GM12878 (cell line): ENCODE data around the gene HPD. TPM values are rescaled to one million over a fixed set of nuclear protein-coding genes. Genes with fewer than 3 reads are reported as not detected.

Experiments used
- ATAC-seq: fragments of 200-7000 bp; cut with Tn5 transposase; 3 replicates; pipeline ENCODE4 v1.9.1; 2020; ENCODE audit warnings: mild to moderate bottlenecking, moderate library complexity
- BruUV-seq: library from RNA; stranded (reverse); fragments of 400-500 nt; replicated peaks from 2 replicates; lab custom pipeline; 2021; lab: Mats Ljungman, UMichigan
- CTCF ChIA-PET: fragments of 300-600 bp; sonication (Branson Sonifier 250); formaldehyde crosslinking; extraction: SDS; loops from one replicate; lab custom pipeline; 2021; ENCODE audit warnings: inconsistent platforms; lab: Yijun Ruan, JAX
- POLR2A ChIA-PET: fragments of 350-600 bp; formaldehyde crosslinking; extraction: SDS; loops from one replicate; lab custom pipeline; 2021; ENCODE audit warnings: inconsistent platforms; lab: Charles Lee
- RAD21 ChIA-PET: fragments of 300-600 bp; sonication (Branson Sonifier 250); formaldehyde crosslinking; loops from one replicate; lab custom pipeline; 2023; ENCODE audit warnings: antibody characterized with exemption; ENCODE audit not compliant: unreplicated experiment; lab: Charles Lee
- SMC1A ChIA-PET: fragments of 300-600 bp; sonication (Branson Sonifier 250); formaldehyde crosslinking; loops from one replicate; lab custom pipeline; 2023; ENCODE audit not compliant: unreplicated experiment, uncharacterized antibody; lab: Charles Lee
- DNase-seq: peaks from one replicate; pipeline ENCODE4 v3.0.0-alpha.2; 2011; ENCODE audit warnings: low read depth, low spot score
- FAIRE-seq: peaks from 3 replicates; lab custom pipeline; 2011; peaks lifted over from hg19 to GRCh38; lab: Jason Lieb, UNC
- H2AFZ ChIP-seq: 2 replicates; pipeline ENCODE4 v1.6.0; 2011; ENCODE audit warnings: low read depth, low read length, control low read depth; ENCODE audit not compliant: control insufficient read depth
- H3K27ac ChIP-seq: 2 replicates; pipeline ENCODE4 v1.5.1; 2011; ENCODE audit warnings: control low read depth; ENCODE audit not compliant: control insufficient read depth, insufficient read depth
- H3K27me3 ChIP-seq, 2 experiments: replicated peaks in 1 of 2; 2 replicates each; pipeline versions ENCODE4 v1.6.0 to v1.6.1; 2011; ENCODE audit warnings: low read length in 1 of 2; ENCODE audit not compliant: control insufficient read depth in 2 of 2, insufficient read depth in 2 of 2
- H3K36me3 ChIP-seq, 2 experiments: 2 replicates each; pipeline ENCODE4 v1.5.1; 2011; ENCODE audit warnings: low read length in 1 of 2; ENCODE audit not compliant: control insufficient read depth in 2 of 2, insufficient read depth in 2 of 2
- H3K4me1 ChIP-seq: 2 replicates; pipeline ENCODE4 v1.6.1; 2011; ENCODE audit warnings: mild to moderate bottlenecking, low read length, moderate library complexity, mixed read lengths; ENCODE audit not compliant: control insufficient read depth, insufficient read depth
- H3K4me2 ChIP-seq: 2 replicates; pipeline ENCODE4 v1.6.0; 2011; ENCODE audit warnings: control low read depth; ENCODE audit not compliant: control insufficient read depth, insufficient read depth
- H3K4me3 ChIP-seq: fragments of 200-600 bp; sonication (generic); 2 replicates; pipeline ENCODE4 v1.5.1; 2016
- H3K79me2 ChIP-seq: 2 replicates; pipeline ENCODE4 v1.6.0; 2011; ENCODE audit warnings: low read length; ENCODE audit not compliant: control insufficient read depth, insufficient read depth
- H3K9ac ChIP-seq: 2 replicates; pipeline ENCODE4 v1.8.0; 2011; ENCODE audit warnings: low read length, control low read depth, mixed read lengths; ENCODE audit not compliant: control insufficient read depth, insufficient read depth
- H3K9me3 ChIP-seq: replicated peaks from 3 replicates; pipeline ENCODE4 v1.5.1; 2011; ENCODE audit warnings: mild to moderate bottlenecking, low read length; ENCODE audit not compliant: control insufficient read depth, insufficient read depth
- H4K20me1 ChIP-seq: 2 replicates; pipeline ENCODE4 v1.6.0; 2011; ENCODE audit not compliant: control insufficient read depth, insufficient read depth
- BCL11A ChIP-seq: IDR thresholded peaks from 2 replicates; pipeline ENCODE4 v1.6.1; 2011; ENCODE audit warnings: low read depth, low read length
- BCL3 ChIP-seq: IDR thresholded peaks from 2 replicates; pipeline ENCODE4 v1.6.1; 2011; ENCODE audit warnings: borderline replicate concordance, low read depth, mild to moderate bottlenecking, moderate library complexity, low read length; ENCODE audit not compliant: insufficient read depth, poor library complexity, severe bottlenecking
- BMI1 ChIP-seq: fragments of 450-650 bp; IDR thresholded peaks from 2 replicates; pipeline ENCODE4 v1.6.1; 2016; ENCODE audit warnings: mild to moderate bottlenecking, moderate library complexity, borderline replicate concordance
- CTCF ChIP-seq, 3 experiments: IDR thresholded peaks in 2 of 3; conservative IDR thresholded peaks in 1 of 3; 2 replicates each; pipeline ENCODE4 v1.5.1; 2011; ENCODE audit warnings: low read depth in 3 of 3, low read length in 3 of 3, mild to moderate bottlenecking in 3 of 3, control low read depth in 2 of 3, moderate library complexity in 2 of 3, inconsistent platforms in 1 of 3, mixed read lengths in 1 of 3; ENCODE audit not compliant: control insufficient read depth in 2 of 3, insufficient read depth in 1 of 3; ENCODE audit errors: extremely low read depth in 1 of 3
- FOS ChIP-seq: IDR thresholded peaks from 3 replicates; pipeline ENCODE4 v1.6.1; 2011; ENCODE audit warnings: borderline replicate concordance; ENCODE audit not compliant: insufficient read length; ENCODE audit errors: extremely low read depth
- GATAD2B ChIP-seq: fragments of 450-650 bp; conservative IDR thresholded peaks from 2 replicates; pipeline ENCODE4 v1.6.1; 2017; ENCODE audit warnings: low read depth, mild to moderate bottlenecking, moderate library complexity
- IRF3 ChIP-seq: fragments of 450-650 bp; IDR thresholded peaks from 2 replicates; pipeline ENCODE4 v1.6.1; 2014; ENCODE audit warnings: mild to moderate bottlenecking
- KAT2A ChIP-seq: conservative IDR thresholded peaks from 2 replicates; pipeline ENCODE4 v1.6.1; 2011; ENCODE audit warnings: low read depth, low read length; ENCODE audit not compliant: control insufficient read depth
- KLF5 ChIP-seq: fragments of 450-650 bp; IDR thresholded peaks from 2 replicates; pipeline ENCODE4 v1.6.1; 2014; ENCODE audit warnings: mild to moderate bottlenecking; ENCODE audit not compliant: partially characterized antibody
- LARP7 ChIP-seq: fragments of 450-650 bp; IDR thresholded peaks from 2 replicates; pipeline ENCODE4 v1.6.1; 2017; ENCODE audit warnings: mild to moderate bottlenecking
- MXI1 ChIP-seq: fragments of 150-350 bp; IDR thresholded peaks from 2 replicates; pipeline ENCODE4 v1.6.1; 2011; ENCODE audit warnings: low read depth, mild to moderate bottlenecking, inconsistent platforms, low read length, improper control_type of control experiment
- POLR2A ChIP-seq: IDR thresholded peaks from 2 replicates; pipeline ENCODE4 v1.6.1; 2011; ENCODE audit warnings: low read depth, mild to moderate bottlenecking, low read length
- POLR2AphosphoS5 ChIP-seq: IDR thresholded peaks from 2 replicates; pipeline ENCODE4 v1.6.1; 2011; ENCODE audit warnings: mild to moderate bottlenecking, low read length, inconsistent platforms
- POU2F2 ChIP-seq: IDR thresholded peaks from 3 replicates; pipeline ENCODE4 v1.6.1; 2011; ENCODE audit warnings: low read depth, mild to moderate bottlenecking, low read length, borderline replicate concordance
- RB1 ChIP-seq: fragments of 450-650 bp; formaldehyde crosslinking; IDR thresholded peaks from 2 replicates; pipeline ENCODE4 v1.6.1; 2017; ENCODE audit warnings: mild to moderate bottlenecking, borderline replicate concordance
- RFX5 ChIP-seq: IDR thresholded peaks from 2 replicates; pipeline ENCODE4 v1.6.1; 2011; ENCODE audit warnings: low read depth, low read length, improper control_type of control experiment
- SIX5 ChIP-seq: IDR thresholded peaks from 2 replicates; pipeline ENCODE4 v1.6.1; 2011; ENCODE audit warnings: mild to moderate bottlenecking, low read depth, low read length, moderate library complexity; ENCODE audit not compliant: severe bottlenecking
- STAT1 ChIP-seq: fragments of 450-650 bp; conservative IDR thresholded peaks from 2 replicates; pipeline ENCODE4 v1.6.1; 2014; ENCODE audit warnings: antibody characterized with exemption, mild to moderate bottlenecking
- TCF7 ChIP-seq: IDR thresholded peaks from 2 replicates; pipeline ENCODE4 v1.6.1; 2014; ENCODE audit warnings: antibody characterized with exemption, borderline replicate concordance
- WGBS: methylation state at CpG from one replicate; pipeline ENCODE4 v1.1.6; 2016; ENCODE audit warnings: low lambda C conversion rate; ENCODE audit not compliant: insufficient replicate concordance, insufficient coverage; ENCODE audit errors: missing lambda C conversion rate; 5-methylcytosine and 5-hydroxymethylcytosine counted together
- in situ Hi-C: fragments of 300-500 bp; cut with MboI; formaldehyde crosslinking; loops from 9 replicates; pipeline ENCODE4 v1.14.3; 2018; ENCODE audit warnings: mixed read lengths
- intact Hi-C: fragments of 100-400 bp; cut with micrococcal nuclease; formaldehyde crosslinking; loops from one replicate; pipeline ENCODE4 v1.14.2; 2022; ENCODE audit not compliant: unreplicated experiment
- polyA plus RNA-seq, 11 experiments: library from polyadenylated mRNA; depleted of rRNA in 4 of 11; unstranded in 6 of 11; stranded (reverse) in 5 of 11; fragments of >200 nt; fragmentation: Nextera tagmentation in 4 of 11; fragmentation: Illumina TruSeq in 1 of 11; extraction: Ambion mirVana in 4 of 11; extraction: Trizol in 1 of 11; gene quantifications; 1 replicate in 1 of 11; 2 replicates in 10 of 11; pipeline versions ENCODE4 v1.2.1 to v1.2.3, GENCODE V29; 2011 to 2016; ENCODE audit warnings: inconsistent platforms in 2 of 11, missing spikeins in 2 of 11, low read depth in 1 of 11
- total RNA-seq, 4 experiments: library from RNA; depleted of rRNA in 3 of 4; stranded (reverse); fragments of >200 nt in 3 of 4; fragmentation: Illumina TruSeq in 1 of 4; extraction: Trizol in 1 of 4; gene quantifications; 2 replicates each; pipeline versions ENCODE4 v1.2.1 to v1.2.3, GENCODE V29; 2013 to 2021

HPD gene
- total and polyA plus RNA-seq, 10 of the 15 experiments (the other 5 are each of a cell fraction or from before 2014, with no cell fraction given): 0.04 to 0.69 (median 0.28) TPM; not detected in 7

GRCh38 chr12:121845701-121846100, 13.0 kb downstream of the HPD start:
- in situ Hi-C loops (no loop called here), intact Hi-C loops (no loop called here)
- no peak for TF ChIP-seq RB1
- TF ChIP-seq LARP7: no peak
- no peak for TF ChIP-seq RFX5
- no peak for TF ChIP-seq IRF3
- no peak for TF ChIP-seq POLR2AphosphoS5
- TF ChIP-seq KAT2A: no peak
- no peak for TF ChIP-seq KLF5
- TF ChIP-seq GATAD2B: no peak
- no peak for TF ChIP-seq BCL11A
- no peak for TF ChIP-seq BMI1
- TF ChIP-seq POU2F2: no peak
- TF ChIP-seq POLR2A: no peak
- TF ChIP-seq TCF7: no peak
- no peak for TF ChIP-seq MXI1
- TF ChIP-seq STAT1: no peak
- TF ChIP-seq BCL3: no peak
- no peak for TF ChIP-seq SIX5
- TF ChIP-seq CTCF (IDR thresholded peaks at IDR 0.05 in 2 of 3, conservative IDR thresholded peaks at IDR 0.05 in 1 of 3; ENCODE audit: control insufficient read depth in 2 of 3, extremely low read depth in 1 of 3, insufficient read depth in 1 of 3, low read depth in 3 of 3, low read length in 3 of 3): no peak
- no peak for TF ChIP-seq FOS
- no TSS peak for BruUV-seq
- H3K9me3 ChIP-seq: no peaks in the 10 kb centered on the region
- SMC1A ChIA-PET: no interaction called here
- H3K4me3 ChIP-seq: no peak overlapping the region
- H2AFZ ChIP-seq: no peak overlapping the region
- no peak overlapping the region for H3K4me2 ChIP-seq
- H3K36me3 ChIP-seq: no peaks in the 10 kb centered on the region
- FAIRE-seq (no peak), DNase-seq (no peak), ATAC-seq (no peak)
- CTCF ChIA-PET: interaction anchor here (2.2 kb wide), 1 partner anchor 50 kb away, joined by 8 read pairs; no protein-coding TSS in a partner anchor
- H3K9ac ChIP-seq: no peak overlapping the region
- RAD21 ChIA-PET: interaction anchor here (0.6 to 0.8 kb wide), 2 partner anchors 50 to 52 kb away, joined by 3 read pairs; partner anchors contain the start of gene RHOF
- H3K79me2 ChIP-seq: no peaks in the 10 kb centered on the region
- H3K4me1 ChIP-seq: no peaks in the 10 kb centered on the region
- no peak overlapping the region for H3K27ac ChIP-seq
- 48% methylated on average over 1 of the region's 1 CpG for WGBS
- no peaks in the 10 kb centered on the region for H4K20me1 ChIP-seq
- no peaks in the 10 kb centered on the region for H3K27me3 ChIP-seq
- POLR2A ChIA-PET: interaction anchor here (0.5 to 0.7 kb wide), 4 partner anchors 8 to 654 kb away, joined by 3 to 6 read pairs (median 4); no protein-coding TSS in a partner anchor
